GM12873 (cell line): Measurements from ENCODE around the gene ZNF649.

Experiments
- TF ChIP-seq, protein P1 (sequence below): IDR thresholded peaks from 2 replicates; pipeline ENCODE4 v1.5.1; 2012; ENCODE audit warnings: low read depth, mild to moderate bottlenecking, moderate library complexity, low read length, control low read depth; ENCODE audit not compliant: insufficient read depth; ENCODE audit errors: missing control alignments

ZNF649 gene

GRCh38 chr19:51873097-51873496 lies 31.7 kb downstream of the ZNF649 start:
- TF ChIP-seq, protein P1, sequence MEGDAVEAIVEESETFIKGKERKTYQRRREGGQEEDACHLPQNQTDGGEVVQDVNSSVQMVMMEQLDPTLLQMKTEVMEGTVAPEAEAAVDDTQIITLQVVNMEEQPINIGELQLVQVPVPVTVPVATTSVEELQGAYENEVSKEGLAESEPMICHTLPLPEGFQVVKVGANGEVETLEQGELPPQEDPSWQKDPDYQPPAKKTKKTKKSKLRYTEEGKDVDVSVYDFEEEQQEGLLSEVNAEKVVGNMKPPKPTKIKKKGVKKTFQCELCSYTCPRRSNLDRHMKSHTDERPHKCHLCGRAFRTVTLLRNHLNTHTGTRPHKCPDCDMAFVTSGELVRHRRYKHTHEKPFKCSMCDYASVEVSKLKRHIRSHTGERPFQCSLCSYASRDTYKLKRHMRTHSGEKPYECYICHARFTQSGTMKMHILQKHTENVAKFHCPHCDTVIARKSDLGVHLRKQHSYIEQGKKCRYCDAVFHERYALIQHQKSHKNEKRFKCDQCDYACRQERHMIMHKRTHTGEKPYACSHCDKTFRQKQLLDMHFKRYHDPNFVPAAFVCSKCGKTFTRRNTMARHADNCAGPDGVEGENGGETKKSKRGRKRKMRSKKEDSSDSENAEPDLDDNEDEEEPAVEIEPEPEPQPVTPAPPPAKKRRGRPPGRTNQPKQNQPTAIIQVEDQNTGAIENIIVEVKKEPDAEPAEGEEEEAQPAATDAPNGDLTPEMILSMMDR, result no peak

DNA sequence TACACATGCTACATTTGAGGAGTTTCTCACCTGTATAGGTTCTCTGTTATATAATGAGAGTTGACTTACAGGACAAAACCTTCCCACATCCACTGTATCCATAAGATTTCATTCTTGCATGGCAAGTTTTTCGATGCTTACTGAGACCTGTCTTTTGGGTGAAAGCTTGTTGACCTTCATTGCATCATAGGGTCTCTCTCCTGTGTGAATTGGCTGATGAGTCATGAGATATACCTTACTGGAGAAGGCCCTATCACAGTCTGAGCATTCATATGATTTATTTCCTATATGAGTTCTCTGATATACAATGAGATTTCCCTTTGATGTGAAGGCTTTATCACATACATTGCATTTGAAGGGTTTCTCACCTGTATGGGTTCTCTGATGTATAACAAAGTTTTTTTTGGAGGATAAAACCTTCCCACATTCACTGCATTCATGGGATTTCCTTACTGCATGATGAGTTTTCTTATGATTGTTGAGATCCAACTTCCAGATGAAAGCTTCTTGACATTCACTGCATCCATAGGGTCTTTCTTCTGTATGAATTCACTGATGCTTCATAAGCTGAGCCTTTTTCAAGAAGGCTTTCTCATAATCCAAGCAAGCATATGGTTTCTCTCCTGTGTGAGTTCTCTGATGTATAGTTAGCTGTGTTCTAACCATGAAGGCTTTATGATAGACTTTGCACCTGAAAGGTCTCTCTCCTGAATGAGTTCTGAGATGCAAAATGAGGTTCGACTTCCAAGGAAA lies 42.8 kb downstream of the ZNF649 start:
- TF ChIP-seq, protein P1, result no peak
